Neural cell (in vitro differentiated cells): Measurements from ENCODE around the gene SPRYD7. TPM values are rescaled to one million over a fixed set of nuclear protein-coding genes. Genes with fewer than 3 reads are reported as not detected.
"Not testable (repeated sequence)": the region's sequence is repeated elsewhere in the genome, so short reads cannot be mapped to it uniquely, and the experiment has no call there.

ENCODE experiments used
- H2AFZ ChIP-seq: fragments of 200-600, 300-800 bp; sonication (generic), shearing (Covaris generic); 2 replicates; pipeline ENCODE4 v1.6.0; 2014; ENCODE audit warnings: low read depth, mild to moderate bottlenecking, antibody characterized with exemption, low read length, moderate library complexity
- H3F3A ChIP-seq: fragments of 200-600 bp; shearing (Covaris generic); 2 replicates; pipeline ENCODE4 v1.6.1; 2016; ENCODE audit warnings: mild to moderate bottlenecking, moderate library complexity, mixed read lengths, antibody characterized with exemption, low read length; ENCODE audit not compliant: insufficient read depth, poor library complexity, severe bottlenecking
- H3K27ac ChIP-seq: fragments of 200-600, 300-800 bp; sonication (generic), shearing (Covaris generic); 2 replicates; pipeline ENCODE4 v1.5.1; 2014; ENCODE audit warnings: mild to moderate bottlenecking, low read length, moderate library complexity
- H3K27me3 ChIP-seq: fragments of 300-800, 200-600 bp; sonication (generic), shearing (Covaris generic); 2 replicates; pipeline ENCODE4 v1.6.0; 2014; ENCODE audit warnings: mild to moderate bottlenecking, low read depth, low read length, moderate library complexity; ENCODE audit not compliant: insufficient read depth
- H3K36me3 ChIP-seq: fragments of 300-800, 200-600 bp; sonication (generic), shearing (Covaris generic); 2 replicates; pipeline ENCODE4 v1.5.1; 2014; ENCODE audit warnings: mild to moderate bottlenecking, antibody characterized with exemption, low read length, moderate library complexity; ENCODE audit not compliant: insufficient read depth
- H3K4me2 ChIP-seq: fragments of 300-800, 200-600 bp; sonication (generic), shearing (Covaris generic); 2 replicates; pipeline ENCODE4 v1.6.0; 2014; ENCODE audit warnings: mild to moderate bottlenecking, low read length
- H3K4me3 ChIP-seq: fragments of 300-800, 200-600 bp; sonication (generic), shearing (Covaris generic); 2 replicates; pipeline ENCODE4 v1.5.1; 2014; ENCODE audit warnings: mild to moderate bottlenecking, low read length, moderate library complexity
- H3K79me2 ChIP-seq: fragments of 200-600 bp; shearing (Covaris generic); replicated peaks from 2 replicates; pipeline ENCODE4 v1.6.0; 2014; ENCODE audit warnings: mild to moderate bottlenecking, low read length, moderate library complexity; ENCODE audit not compliant: insufficient read depth
- H3K9ac ChIP-seq: fragments of 300-800, 200-600 bp; sonication (generic), shearing (Covaris generic); 2 replicates; pipeline ENCODE4 v1.6.1; 2016; ENCODE audit warnings: mild to moderate bottlenecking, low read length, mixed read lengths
- H3K9me2 ChIP-seq: fragments of 200-600 bp; shearing (Covaris generic); 2 replicates; pipeline ENCODE4 v1.6.1; 2016; ENCODE audit warnings: mild to moderate bottlenecking, low read length, mixed read lengths; ENCODE audit not compliant: insufficient read depth
- H3K9me3 ChIP-seq: fragments of 200-600, 300-800 bp; sonication (generic), shearing (Covaris generic); 2 replicates; pipeline ENCODE4 v1.6.1; 2016; ENCODE audit warnings: mild to moderate bottlenecking, mixed run types, low read length, moderate library complexity, mixed read lengths
- H4K20me1 ChIP-seq: fragments of 200-600 bp; shearing (Covaris generic); 2 replicates; pipeline ENCODE4 v1.6.1; 2016; ENCODE audit warnings: mild to moderate bottlenecking, mixed run types; ENCODE audit not compliant: insufficient read depth
- EP300 ChIP-seq: fragments of 450-650 bp; conservative IDR thresholded peaks from 2 replicates; pipeline ENCODE4 v1.6.1; 2014; ENCODE audit warnings: antibody characterized with exemption, mild to moderate bottlenecking, moderate library complexity; ENCODE audit not compliant: poor library complexity, severe bottlenecking
- MXI1 ChIP-seq: fragments of 450-650 bp; conservative IDR thresholded peaks from 2 replicates; pipeline ENCODE4 v1.6.1; 2014; ENCODE audit warnings: antibody characterized with exemption, mild to moderate bottlenecking; ENCODE audit not compliant: poor library complexity, severe bottlenecking
- RAD21 ChIP-seq: fragments of 450-650 bp; conservative IDR thresholded peaks from 2 replicates; pipeline ENCODE4 v1.6.1; 2014; ENCODE audit warnings: antibody characterized with exemption, mild to moderate bottlenecking, moderate library complexity
- SMC3 ChIP-seq: fragments of 450-650 bp; conservative IDR thresholded peaks from 2 replicates; pipeline ENCODE4 v1.6.1; 2014; ENCODE audit warnings: antibody characterized with exemption, mild to moderate bottlenecking, moderate library complexity; ENCODE audit not compliant: poor library complexity
- TAF1 ChIP-seq: IDR thresholded peaks from 2 replicates; pipeline ENCODE4 v1.6.1; 2012; ENCODE audit warnings: low read depth
- polyA plus RNA-seq: library from polyadenylated mRNA; depleted of rRNA; stranded (reverse); fragments of >200 nt; gene quantifications from 2 replicates; pipeline ENCODE4 v1.2.3, GENCODE V29; 2014
- TF ChIP-seq, protein P1 (sequence below): IDR thresholded peaks from 2 replicates; pipeline ENCODE4 v1.6.1; 2012; ENCODE audit warnings: borderline replicate concordance

The SPRYD7 gene
- polyA plus RNA-seq, 1 donor from 2014 or later: 15.4 TPM

DNA sequence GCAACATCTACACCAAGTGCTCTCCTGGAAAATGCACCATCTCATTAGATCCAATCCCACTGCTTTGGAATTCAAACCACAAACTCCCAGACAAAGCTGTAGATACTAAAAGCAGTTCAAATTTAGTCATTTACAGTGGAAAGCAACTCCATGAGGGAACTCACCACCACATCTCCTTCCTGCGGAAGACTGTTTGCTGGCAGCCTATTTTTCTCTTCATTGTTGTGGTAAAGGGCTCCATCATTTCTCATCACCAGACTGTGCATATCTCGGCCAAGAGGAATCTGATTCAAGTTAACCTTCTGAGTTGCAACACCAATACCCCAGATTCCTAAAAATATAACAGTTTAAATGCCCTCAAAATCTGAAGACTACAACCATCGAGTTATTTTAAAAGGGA, 8.4 kb downstream of the SPRYD7 start:
- no peak overlapping the region for H3K4me2 ChIP-seq

DNA sequence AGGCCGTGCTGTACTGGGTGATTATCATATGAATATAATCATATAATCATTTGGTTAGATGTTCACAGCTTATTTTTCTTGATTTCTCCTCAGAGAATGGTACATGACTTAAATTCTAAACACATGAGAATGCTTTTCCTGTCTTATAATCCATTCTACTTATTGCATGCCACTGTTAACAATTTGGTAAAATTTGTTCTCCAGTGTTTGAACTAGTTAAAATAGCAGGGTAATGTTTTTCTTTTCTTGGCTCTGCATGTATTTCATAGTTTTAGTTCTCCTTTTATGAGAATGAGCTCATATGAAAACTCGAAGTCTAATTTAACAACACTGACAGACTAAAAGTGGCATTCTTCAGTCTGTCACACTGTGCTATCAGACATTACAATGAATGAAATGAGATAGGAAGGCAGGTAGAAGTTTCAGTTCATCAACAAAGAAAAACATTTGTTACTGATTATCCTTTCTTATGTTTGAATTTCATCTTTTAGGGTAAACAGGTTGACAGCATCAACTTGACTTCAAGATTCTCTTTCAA, 10.2 kb downstream of the SPRYD7 start:
- TF ChIP-seq SMC3: no peak
- no peak for TF ChIP-seq EP300
- Histone ChIP-seq H3K9me2 (no peaks in the 10 kb centered on the region), H3K36me3 (no peaks in the 10 kb centered on the region), H3F3A (no peaks in the 10 kb centered on the region), H3K9ac (no peak overlapping the region), H3K27me3 (no peaks in the 10 kb centered on the region), H3K9me3 (no peaks in the 10 kb centered on the region), H4K20me1 (no peaks in the 10 kb centered on the region), H3K4me2 (no peak overlapping the region), H3K4me3 (no peak overlapping the region), H3K27ac (no peak overlapping the region), H3K79me2 (no peaks in the 10 kb centered on the region), H2AFZ (no peak overlapping the region)

More for the DNA sequence above, 8.4 kb downstream of the SPRYD7 start:
- no peak for TF ChIP-seq TAF1
- Histone ChIP-seq H3K9me2 (no peaks in the 10 kb centered on the region), H3K79me2 (no peaks in the 10 kb centered on the region), H3K27me3 (no peaks in the 10 kb centered on the region), H3K36me3 (no peaks in the 10 kb centered on the region), H3K4me3 (no peak overlapping the region), H2AFZ (no peak overlapping the region), H4K20me1 (no peaks in the 10 kb centered on the region), H3F3A (no peaks in the 10 kb centered on the region), H3K9me3 (no peaks in the 10 kb centered on the region), H3K27ac (no peak overlapping the region), H3K9ac (no peak overlapping the region)

DNA sequence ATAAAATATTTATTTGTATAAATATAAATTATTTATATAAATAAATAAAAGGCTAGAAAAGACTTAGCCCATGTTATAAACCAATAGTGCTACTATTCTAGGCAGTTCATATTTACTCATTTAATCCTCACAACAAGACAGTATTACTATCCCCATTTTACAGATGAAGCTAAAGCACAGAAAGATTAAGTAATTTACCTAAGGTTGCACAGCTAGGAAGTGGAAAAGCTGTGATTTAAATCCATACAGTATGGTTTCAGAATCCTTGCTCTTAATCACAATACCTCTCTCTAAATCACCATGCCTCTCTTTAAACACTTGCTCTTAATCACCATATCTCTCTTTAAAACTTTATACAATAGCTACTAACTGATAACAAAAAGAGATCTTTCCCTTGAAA, 13.8 kb downstream of the SPRYD7 start:
- no peaks in the 10 kb centered on the region for H3K9me2 ChIP-seq
- no peaks in the 10 kb centered on the region for H3K9me3 ChIP-seq
- no peaks in the 10 kb centered on the region for H3K27me3 ChIP-seq
- H4K20me1 ChIP-seq: no peaks in the 10 kb centered on the region
- no peaks in the 10 kb centered on the region for H3K36me3 ChIP-seq
- no peak overlapping the region for H3K4me2 ChIP-seq
- no peaks in the 10 kb centered on the region for H3K79me2 ChIP-seq
- no peak overlapping the region for H2AFZ ChIP-seq
- no peaks in the 10 kb centered on the region for H3F3A ChIP-seq
- no peak overlapping the region for H3K9ac ChIP-seq
- no peak for TF ChIP-seq RAD21
- TF ChIP-seq TAF1: no peak
- no peak for TF ChIP-seq EP300
- TF ChIP-seq MXI1: no peak
- TF ChIP-seq, protein P1, sequence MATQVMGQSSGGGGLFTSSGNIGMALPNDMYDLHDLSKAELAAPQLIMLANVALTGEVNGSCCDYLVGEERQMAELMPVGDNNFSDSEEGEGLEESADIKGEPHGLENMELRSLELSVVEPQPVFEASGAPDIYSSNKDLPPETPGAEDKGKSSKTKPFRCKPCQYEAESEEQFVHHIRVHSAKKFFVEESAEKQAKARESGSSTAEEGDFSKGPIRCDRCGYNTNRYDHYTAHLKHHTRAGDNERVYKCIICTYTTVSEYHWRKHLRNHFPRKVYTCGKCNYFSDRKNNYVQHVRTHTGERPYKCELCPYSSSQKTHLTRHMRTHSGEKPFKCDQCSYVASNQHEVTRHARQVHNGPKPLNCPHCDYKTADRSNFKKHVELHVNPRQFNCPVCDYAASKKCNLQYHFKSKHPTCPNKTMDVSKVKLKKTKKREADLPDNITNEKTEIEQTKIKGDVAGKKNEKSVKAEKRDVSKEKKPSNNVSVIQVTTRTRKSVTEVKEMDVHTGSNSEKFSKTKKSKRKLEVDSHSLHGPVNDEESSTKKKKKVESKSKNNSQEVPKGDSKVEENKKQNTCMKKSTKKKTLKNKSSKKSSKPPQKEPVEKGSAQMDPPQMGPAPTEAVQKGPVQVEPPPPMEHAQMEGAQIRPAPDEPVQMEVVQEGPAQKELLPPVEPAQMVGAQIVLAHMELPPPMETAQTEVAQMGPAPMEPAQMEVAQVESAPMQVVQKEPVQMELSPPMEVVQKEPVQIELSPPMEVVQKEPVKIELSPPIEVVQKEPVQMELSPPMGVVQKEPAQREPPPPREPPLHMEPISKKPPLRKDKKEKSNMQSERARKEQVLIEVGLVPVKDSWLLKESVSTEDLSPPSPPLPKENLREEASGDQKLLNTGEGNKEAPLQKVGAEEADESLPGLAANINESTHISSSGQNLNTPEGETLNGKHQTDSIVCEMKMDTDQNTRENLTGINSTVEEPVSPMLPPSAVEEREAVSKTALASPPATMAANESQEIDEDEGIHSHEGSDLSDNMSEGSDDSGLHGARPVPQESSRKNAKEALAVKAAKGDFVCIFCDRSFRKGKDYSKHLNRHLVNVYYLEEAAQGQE: no peak
- H3K4me3 ChIP-seq: no peak overlapping the region
- no peak overlapping the region for H3K27ac ChIP-seq

DNA sequence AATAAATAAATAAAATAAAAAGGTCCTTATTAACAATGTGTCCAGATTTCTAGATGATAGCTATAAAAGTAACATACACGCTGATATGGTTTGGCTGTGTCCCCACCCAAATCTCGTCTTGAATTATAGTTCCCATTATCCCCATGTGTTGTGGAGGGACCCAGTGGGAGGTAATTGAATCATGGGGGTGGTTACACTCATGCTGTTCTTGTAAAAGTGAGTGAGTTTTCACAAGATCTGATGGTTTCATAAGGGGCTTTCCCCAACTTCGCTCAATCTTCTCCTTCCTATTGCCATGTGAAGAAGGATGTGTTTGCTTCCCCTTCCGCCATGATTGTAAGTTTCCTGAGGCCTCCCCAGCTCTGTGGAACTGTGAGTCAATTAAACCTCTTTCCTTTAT, 15.2 kb downstream of the SPRYD7 start:
- H4K20me1 ChIP-seq, H3K27me3 ChIP-seq, H3F3A ChIP-seq, H3K9me2 ChIP-seq, H3K27ac ChIP-seq, H3K79me2 ChIP-seq, H3K9ac ChIP-seq, H3K4me3 ChIP-seq, H3K9me3 ChIP-seq, H3K4me2 ChIP-seq, H2AFZ ChIP-seq, H3K36me3 ChIP-seq: not testable (repeated sequence)

DNA sequence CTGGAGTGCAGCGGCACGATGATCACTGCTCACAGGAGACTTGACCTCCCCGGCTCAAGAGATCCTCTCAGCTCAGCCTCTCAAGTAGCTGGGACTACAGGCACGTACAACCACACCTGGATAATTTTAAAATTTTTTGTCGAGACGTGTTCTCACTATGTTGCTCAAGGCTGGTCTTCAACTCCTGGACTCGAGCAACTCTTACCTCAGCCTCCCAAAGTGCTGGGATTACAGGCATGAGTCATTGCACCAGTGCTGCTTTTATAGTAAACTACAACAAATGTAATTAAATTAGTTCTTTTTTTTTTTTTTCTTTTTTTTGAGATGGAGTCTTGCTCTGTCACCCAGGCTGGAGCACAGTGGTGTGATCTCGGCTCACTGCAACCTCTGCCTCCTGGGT, 18.0 kb downstream of the SPRYD7 start:
- H2AFZ ChIP-seq, H3K9ac ChIP-seq, H3K4me3 ChIP-seq, H3K27me3 ChIP-seq, H3K36me3 ChIP-seq, H3K9me3 ChIP-seq, H4K20me1 ChIP-seq, H3F3A ChIP-seq, H3K4me2 ChIP-seq, H3K79me2 ChIP-seq, H3K27ac ChIP-seq, H3K9me2 ChIP-seq: not testable (repeated sequence)
